Measurements from ENCODE around the gene ZNF594. TPM values are rescaled to one million over a fixed set of nuclear protein-coding genes. Genes with fewer than 3 reads are reported as not detected.
"Not testable (repeated sequence)": the region's sequence is repeated elsewhere in the genome, so short reads cannot be mapped to it uniquely, and the experiment has no call there.

The ZNF594 gene
- total and polyA plus RNA-seq, 4 donors: 1.6 to 14.4 (median 5.0) TPM

DNA sequence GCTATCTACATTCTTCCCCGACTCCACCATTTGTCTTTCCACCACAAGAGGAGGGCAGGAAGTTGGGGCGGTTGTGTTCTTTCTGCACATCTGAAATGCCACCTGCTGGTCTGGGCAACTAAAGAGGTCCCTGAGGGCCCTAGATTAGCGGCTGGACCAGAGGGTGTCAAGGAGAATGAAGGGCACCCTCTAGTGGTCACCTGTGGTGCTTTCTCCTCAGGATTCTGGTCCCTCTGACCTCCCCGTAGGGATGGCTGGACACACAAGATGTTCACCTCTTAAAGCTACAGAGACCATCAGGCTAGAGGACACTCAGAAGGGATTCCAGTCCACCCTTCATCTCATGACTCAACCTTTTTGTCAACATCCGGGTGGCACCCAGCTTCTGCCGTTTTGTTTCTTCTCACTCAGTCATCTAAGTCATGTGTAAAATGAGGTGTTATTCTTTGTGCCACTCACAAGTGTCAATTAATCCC, 45.9 kb upstream of the ZNF594 start:
- no peak overlapping the region for H3K27ac ChIP-seq (ENCODE audit: low read depth in 1 of 2, low read length in 1 of 2)

GRCh38 chr17:5236938-5237540, 45.4 kb upstream of the ZNF594 start:
- H3K36me3 ChIP-seq (ENCODE audit: control insufficient read depth in 4 of 4, insufficient read depth in 4 of 4, low read length in 4 of 4): peaks cover 0 to 2% (median 0%) of the 10 kb centered on the region in 4 donors
- no peak overlapping the region for H3K4me3 ChIP-seq
- H3K4me1 ChIP-seq (ENCODE audit: control insufficient read depth in 5 of 5, insufficient read depth in 5 of 5, low read length in 5 of 5): peaks cover 0 to 2% (median 0%) of the 10 kb centered on the region in 5 donors
- H3K9me3 ChIP-seq (ENCODE audit: control insufficient read depth in 4 of 4, insufficient read depth in 3 of 4, low read length in 3 of 4): no peaks in the 10 kb centered on the region
- 56 to 74% methylated on average over 3 of the region's 3 CpGs for WGBS, 2 donors
- ATAC-seq (ENCODE audit: insufficient read depth, low FRiP score): no peak
- no peaks in the 10 kb centered on the region for H3K27me3 ChIP-seq (ENCODE audit: control insufficient read depth in 3 of 3, insufficient read depth in 3 of 3, low read length in 2 of 3)
- TF ChIP-seq, protein P1, sequence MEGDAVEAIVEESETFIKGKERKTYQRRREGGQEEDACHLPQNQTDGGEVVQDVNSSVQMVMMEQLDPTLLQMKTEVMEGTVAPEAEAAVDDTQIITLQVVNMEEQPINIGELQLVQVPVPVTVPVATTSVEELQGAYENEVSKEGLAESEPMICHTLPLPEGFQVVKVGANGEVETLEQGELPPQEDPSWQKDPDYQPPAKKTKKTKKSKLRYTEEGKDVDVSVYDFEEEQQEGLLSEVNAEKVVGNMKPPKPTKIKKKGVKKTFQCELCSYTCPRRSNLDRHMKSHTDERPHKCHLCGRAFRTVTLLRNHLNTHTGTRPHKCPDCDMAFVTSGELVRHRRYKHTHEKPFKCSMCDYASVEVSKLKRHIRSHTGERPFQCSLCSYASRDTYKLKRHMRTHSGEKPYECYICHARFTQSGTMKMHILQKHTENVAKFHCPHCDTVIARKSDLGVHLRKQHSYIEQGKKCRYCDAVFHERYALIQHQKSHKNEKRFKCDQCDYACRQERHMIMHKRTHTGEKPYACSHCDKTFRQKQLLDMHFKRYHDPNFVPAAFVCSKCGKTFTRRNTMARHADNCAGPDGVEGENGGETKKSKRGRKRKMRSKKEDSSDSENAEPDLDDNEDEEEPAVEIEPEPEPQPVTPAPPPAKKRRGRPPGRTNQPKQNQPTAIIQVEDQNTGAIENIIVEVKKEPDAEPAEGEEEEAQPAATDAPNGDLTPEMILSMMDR (IDR thresholded peaks at IDR 0.05; ENCODE audit: control extremely low read depth, extremely low read depth): no peak
- no peak overlapping the region for H3K27ac ChIP-seq (ENCODE audit: low read depth in 1 of 2, low read length in 1 of 2)
- no peak overlapping the region for H3K9ac ChIP-seq (ENCODE audit: insufficient read depth in 1 of 2, low read length in 2 of 2)
- no peak for DNase-seq

More for the DNA sequence above, 45.9 kb upstream of the ZNF594 start:
- WGBS, 2 donors: 23 to 24% methylated on average over 6 of the region's 6 CpGs
- Histone ChIP-seq H3K9me3 (ENCODE audit: control insufficient read depth in 4 of 4, insufficient read depth in 3 of 4, low read length in 3 of 4) (no peaks in the 10 kb centered on the region), H3K4me1 (ENCODE audit: control insufficient read depth in 5 of 5, insufficient read depth in 5 of 5, low read length in 5 of 5) (peaks cover 0 to 2% (median 0%) of the 10 kb centered on the region in 5 donors), H3K36me3 (ENCODE audit: control insufficient read depth in 4 of 4, insufficient read depth in 4 of 4, low read length in 4 of 4) (peaks cover 0 to 2% (median 0%) of the 10 kb centered on the region in 4 donors), H3K27me3 (ENCODE audit: control insufficient read depth in 3 of 3, insufficient read depth in 3 of 3, low read length in 2 of 3) (no peaks in the 10 kb centered on the region), H3K4me3 (no peak overlapping the region), H3K9ac (ENCODE audit: insufficient read depth in 1 of 2, low read length in 2 of 2) (no peak overlapping the region)
- peak; percentile 80 for ATAC-seq (ENCODE audit: insufficient read depth, low FRiP score)
- TF ChIP-seq, protein P1 (IDR thresholded peaks at IDR 0.05; ENCODE audit: control extremely low read depth, extremely low read depth): peak; percentile 44
- DNase-seq: no peak

DNA sequence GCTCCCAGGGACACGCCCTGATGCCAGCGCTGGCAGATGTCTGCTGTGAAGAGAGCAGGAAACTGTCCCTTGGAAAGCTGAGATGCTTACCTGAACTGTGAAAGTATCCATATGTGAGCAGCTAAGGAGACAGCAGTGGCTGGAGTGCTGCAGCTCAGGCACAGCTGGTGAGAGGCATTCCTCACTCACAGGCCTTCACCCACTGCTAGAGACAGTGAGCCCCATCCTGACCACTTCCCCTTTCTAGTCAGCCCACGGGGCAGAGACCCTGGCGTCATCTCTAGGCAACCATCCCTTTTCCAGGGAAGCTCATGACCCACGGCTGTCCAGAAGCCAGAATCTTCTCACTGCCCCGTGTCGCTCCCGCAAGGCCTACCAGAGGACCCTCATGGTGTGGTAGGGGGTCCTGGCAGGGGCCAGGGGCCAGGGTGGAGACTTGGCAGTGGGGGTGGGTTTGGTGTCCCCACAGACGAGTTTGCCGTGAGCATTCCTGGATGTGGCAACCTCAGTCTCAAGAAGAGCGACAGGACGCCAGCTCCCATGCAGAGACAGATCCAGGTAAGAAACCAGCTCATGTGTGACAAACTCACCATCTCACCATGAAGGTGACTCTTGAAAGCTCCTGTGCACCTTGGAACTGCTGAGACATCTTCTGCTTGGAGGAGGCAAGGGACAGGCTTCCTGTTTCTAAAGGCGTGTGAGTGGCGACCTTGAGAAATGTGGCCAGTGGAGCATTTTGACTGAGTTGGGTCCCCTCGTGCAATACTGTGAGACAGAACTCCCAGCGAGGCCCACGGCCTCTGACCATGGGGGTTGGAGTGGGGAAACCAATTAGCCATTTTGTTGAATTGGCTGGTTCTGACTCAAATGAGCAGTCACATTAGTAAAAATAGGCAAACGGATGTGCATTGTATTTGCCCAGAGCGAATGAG, 43.2 kb upstream of the ZNF594 start, which contains the start of gene SCIMP:
Gene SCIMP (minus strand): TSS at position 216 of the 932 bp plus-strand sequence. CDS start 105 bp downstream, at position 111.
- Histone ChIP-seq H3K4me1 (ENCODE audit: control insufficient read depth in 5 of 5, insufficient read depth in 5 of 5, low read length in 5 of 5) (no peaks in the 10 kb centered on the region), H3K9ac (ENCODE audit: insufficient read depth in 1 of 2, low read length in 2 of 2) (no peak within 1 kb of the TSS), H3K4me3 (no peak within 1 kb of the TSS), H3K36me3 (ENCODE audit: control insufficient read depth in 4 of 4, insufficient read depth in 4 of 4, low read length in 4 of 4) (peaks cover 0 to 9% (median 2%) of the 10 kb centered on the region in 4 donors), H3K27me3 (ENCODE audit: control insufficient read depth in 3 of 3, insufficient read depth in 3 of 3, low read length in 2 of 3) (no peaks in the 10 kb centered on the region), H3K9me3 (ENCODE audit: control insufficient read depth in 4 of 4, insufficient read depth in 3 of 4, low read length in 3 of 4) (peaks cover 0 to 2% (median 0%) of the 10 kb centered on the region in 4 donors), H3K27ac (ENCODE audit: low read depth in 1 of 2, low read length in 1 of 2) (no peak within 1 kb of the TSS)
- DNase-seq: no peak
- TF ChIP-seq, protein P1 (IDR thresholded peaks at IDR 0.05; ENCODE audit: control extremely low read depth, extremely low read depth): no peak
- WGBS, 2 donors: 66 to 82% methylated on average over 19 of the region's 19 CpGs
- no peak for ATAC-seq (ENCODE audit: insufficient read depth, low FRiP score)

- H3K27ac ChIP-seq (ENCODE audit: low read depth in 1 of 2, low read length in 1 of 2); ATAC-seq (ENCODE audit: insufficient read depth, low FRiP score); H3K9ac ChIP-seq (ENCODE audit: insufficient read depth in 1 of 2, low read length in 2 of 2); DNase-seq; H3K4me3 ChIP-seq; H3K36me3 ChIP-seq (ENCODE audit: control insufficient read depth in 4 of 4, insufficient read depth in 4 of 4, low read length in 4 of 4); H3K4me1 ChIP-seq (ENCODE audit: control insufficient read depth in 5 of 5, insufficient read depth in 5 of 5, low read length in 5 of 5); H3K27me3 ChIP-seq (ENCODE audit: control insufficient read depth in 3 of 3, insufficient read depth in 3 of 3, low read length in 2 of 3); H3K9me3 ChIP-seq (ENCODE audit: control insufficient read depth in 4 of 4, insufficient read depth in 3 of 4, low read length in 3 of 4): not testable (repeated sequence)
- WGBS, 2 donors: 92 to 97% methylated on average over 6 to 7 of the region's 7 CpGs
Observed at GRCh38 chr17:5233492-5233891, 41.8 kb upstream of the ZNF594 start.

Measured in lung (tissue), 12 donors.